CD4-positive, alpha-beta T cell treated with Interferon gamma for 1 hour (primary cell): ENCODE data around the gene LRRC56.

ENCODE experiments used
- DNase-seq: peaks from one replicate; pipeline ENCODE4 v3.0.0-alpha.2; 2020

LRRC56 gene, protein sequence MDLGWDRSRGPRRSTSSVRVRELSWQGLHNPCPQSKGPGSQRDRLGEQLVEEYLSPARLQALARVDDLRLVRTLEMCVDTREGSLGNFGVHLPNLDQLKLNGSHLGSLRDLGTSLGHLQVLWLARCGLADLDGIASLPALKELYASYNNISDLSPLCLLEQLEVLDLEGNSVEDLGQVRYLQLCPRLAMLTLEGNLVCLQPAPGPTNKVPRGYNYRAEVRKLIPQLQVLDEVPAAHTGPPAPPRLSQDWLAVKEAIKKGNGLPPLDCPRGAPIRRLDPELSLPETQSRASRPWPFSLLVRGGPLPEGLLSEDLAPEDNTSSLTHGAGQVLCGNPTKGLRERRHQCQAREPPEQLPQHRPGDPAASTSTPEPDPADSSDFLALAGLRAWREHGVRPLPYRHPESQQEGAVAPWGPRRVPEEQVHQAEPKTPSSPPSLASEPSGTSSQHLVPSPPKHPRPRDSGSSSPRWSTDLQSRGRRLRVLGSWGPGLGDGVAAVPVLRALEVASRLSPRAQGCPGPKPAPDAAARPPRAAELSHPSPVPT

DNA sequence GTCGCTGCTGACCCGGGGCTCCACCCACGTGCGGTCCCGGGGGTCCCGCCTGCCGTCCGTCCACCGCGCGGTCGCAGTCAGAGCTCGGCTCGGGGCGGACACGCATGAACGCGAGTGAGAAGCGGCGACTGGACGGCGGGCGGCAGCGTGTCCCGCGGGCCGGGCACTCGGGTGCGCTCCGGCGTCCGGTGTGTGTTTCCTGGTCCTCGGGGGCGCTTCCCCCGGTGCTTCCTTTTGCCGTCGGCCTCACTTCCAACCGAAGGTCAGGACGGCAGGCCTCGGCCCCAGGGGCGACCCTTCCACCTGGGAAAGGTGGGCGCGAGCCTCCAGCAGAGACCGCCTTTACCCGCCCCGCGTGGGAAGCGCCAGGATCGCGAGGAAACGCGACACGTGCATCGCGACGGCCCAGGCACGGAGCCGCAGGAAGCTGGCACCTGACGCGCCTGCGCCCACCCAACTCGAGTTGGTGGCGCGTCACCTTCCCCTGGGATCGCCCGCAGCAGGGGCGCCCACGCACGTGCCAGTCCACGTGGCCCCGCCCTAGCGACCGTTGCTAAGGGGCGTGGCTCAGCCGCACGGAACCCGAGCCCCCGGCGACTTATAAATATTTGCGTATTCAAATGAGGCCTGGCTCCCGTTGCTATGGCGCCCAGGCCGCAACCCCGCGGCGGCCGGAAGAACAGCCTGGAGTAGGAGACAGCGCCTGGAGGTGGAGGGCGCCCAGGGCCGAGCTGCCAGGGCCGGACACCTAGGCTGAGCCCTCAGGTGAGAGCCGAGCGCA lies at the start of gene LRRC56:
LRRC56 (plus strand) TSS at position 687 of the 781 bp plus-strand sequence. CDS start 3,158 bp downstream, outside the sequence.
- peak; percentile 96 for DNase-seq

DNA sequence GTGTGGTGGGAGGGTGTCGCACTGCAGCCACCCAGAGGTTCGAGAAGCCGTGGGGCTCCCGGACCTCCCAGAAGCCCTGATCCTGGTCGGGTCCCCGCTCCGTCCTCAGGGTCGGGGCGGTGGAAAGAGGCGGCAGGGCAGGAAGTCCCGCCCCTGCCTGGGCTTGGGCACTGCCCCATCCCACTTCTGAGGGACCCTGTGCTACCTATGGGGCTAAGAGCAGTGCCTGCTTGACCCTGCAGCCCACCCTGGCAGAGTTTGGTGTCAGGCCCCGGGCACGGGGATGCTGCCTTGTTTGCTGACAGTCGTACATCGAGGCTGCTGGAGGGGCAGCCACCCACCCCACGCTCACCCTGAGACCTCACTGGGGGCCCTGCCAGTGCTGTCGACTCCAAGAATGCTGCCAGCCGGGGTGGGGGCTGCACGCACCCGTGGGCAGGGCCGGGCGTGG lies 49.7 kb upstream of the LRRC56 start:
- no peak for DNase-seq

DNA sequence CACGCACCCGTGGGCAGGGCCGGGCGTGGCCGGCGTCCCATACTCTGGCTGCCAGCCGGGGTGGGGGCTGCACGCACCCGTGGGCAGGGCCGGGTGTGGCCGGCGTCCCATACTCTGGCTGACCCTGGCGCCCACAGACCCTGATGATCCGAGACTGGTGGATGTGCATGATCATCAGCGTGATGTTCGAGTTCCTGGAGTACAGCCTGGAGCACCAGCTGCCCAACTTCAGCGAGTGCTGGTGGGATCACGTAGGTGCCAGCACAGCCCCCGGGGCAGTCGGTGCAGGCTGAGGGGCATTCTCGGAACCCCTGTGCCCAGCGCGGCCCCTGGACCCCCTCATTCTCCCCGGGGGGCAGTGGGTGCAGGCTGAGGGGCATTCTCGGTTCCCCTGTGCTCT lies 49.3 kb upstream of the LRRC56 start:
- DNase-seq = no peak

DNA sequence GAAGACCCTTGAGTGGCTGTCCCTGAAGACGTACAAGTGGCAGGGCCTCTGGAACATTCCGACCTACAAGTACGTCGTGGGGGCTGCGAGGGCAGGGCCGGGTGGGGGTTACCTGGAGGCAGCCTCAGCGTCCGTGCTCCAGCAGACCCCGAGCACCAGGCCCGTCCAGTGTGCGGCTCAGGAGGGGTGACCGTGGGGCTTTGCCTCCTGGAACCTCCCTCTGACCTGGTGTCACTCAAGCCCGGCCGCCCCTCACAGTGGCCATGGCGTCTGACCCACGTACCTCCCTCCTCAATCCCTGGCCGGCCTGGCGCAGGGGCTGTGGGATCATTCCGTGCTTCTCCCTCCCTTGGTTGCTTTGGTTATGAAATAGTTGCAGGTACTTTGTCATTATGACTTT lies 48.7 kb upstream of the LRRC56 start:
- DNase-seq = no peak

DNA sequence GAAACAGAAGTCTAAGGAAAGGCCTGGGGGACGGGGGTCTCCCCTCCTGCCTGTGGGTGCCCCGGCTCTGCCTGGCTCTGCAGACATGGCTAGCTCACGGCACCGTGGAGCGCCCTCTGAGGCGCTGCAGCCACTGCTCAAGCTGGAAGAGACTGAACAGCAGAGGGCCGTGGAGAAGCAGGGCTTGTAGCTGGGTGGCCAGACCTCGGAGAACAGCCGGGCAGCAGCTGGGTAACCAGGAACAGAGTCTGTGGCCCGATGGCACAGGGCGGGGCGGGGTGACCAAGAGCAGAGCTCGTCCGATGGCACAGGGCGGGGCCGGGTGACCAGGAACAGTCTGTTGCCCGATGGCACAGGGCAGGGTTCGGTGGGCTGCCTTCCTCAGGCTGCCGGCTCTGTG lies 48.3 kb upstream of the LRRC56 start:
- DNase-seq = no peak

DNA sequence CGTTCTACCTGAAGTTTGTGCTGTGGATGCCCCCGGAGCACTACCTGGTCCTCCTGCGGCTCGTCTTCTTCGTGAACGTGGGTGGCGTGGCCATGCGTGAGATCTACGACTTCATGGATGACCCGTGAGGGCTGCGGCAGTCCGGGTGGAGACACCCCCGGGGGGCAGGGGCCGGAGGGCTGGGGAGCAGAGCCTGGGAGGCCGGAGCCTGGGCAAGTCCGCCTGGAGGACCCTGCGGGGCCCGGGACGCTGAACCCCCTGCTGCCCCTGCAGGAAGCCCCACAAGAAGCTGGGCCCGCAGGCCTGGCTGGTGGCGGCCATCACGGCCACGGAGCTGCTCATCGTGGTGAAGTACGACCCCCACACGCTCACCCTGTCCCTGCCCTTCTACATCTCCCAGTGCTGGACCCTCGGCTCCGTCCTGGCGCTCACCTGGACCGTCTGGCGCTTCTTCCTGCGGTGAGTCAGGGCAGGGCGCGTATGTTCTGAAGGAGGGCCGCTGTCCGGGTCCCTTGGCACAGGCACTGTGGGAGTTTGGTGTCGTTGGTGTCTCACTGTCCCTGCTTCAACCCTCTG lies 47.6 kb upstream of the LRRC56 start:
- DNase-seq = no peak

DNA sequence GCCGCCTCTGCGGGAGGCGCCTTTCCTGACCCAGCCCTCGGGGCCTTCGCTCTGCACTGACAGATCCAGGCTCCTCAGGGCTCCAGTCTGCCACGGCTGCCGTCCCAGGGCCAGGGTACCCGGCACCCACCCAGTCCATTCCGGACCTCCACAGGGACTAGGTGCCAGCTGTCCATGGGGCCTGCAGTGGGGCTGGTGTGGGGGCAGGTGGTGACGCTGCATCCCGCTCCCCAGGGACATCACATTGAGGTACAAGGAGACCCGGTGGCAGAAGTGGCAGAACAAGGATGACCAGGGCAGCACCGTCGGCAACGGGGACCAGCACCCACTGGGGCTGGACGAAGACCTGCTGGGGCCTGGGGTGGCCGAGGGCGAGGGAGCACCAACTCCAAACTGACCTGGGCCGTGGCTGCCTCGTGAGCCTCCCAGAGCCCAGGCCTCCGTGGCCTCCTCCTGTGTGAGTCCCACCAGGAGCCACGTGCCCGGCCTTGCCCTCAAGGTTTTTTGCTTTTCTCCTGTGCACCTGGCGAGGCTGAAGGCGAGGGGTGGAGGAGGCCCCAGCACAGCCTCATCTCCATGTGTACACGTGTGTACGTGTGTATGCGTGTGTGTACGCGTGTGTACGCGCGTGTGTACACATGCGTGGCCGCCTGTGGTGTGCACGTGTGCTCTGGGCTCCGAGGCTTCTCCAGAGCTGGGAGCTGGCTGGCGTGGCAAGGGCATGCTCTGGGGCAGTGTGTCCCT lies 47.0 kb upstream of the LRRC56 start:
- DNase-seq = no peak

DNA sequence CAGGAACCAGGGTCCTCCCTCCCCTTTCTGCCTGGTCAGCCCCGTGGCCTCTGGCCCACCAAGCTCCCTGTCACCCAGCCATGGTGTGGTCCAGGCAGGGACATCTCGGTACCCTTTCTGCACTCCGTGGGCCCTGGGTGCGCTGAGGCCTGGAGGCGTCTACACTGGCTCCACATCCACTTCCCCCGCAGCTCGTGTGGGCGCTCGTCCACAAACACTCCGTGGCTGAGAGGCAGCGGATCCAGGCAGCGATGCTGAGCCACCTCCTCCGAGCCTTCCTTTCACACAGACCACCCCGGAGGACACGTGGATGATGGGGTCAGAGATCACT lies 46.4 kb upstream of the LRRC56 start:
- DNase-seq = no peak

DNA sequence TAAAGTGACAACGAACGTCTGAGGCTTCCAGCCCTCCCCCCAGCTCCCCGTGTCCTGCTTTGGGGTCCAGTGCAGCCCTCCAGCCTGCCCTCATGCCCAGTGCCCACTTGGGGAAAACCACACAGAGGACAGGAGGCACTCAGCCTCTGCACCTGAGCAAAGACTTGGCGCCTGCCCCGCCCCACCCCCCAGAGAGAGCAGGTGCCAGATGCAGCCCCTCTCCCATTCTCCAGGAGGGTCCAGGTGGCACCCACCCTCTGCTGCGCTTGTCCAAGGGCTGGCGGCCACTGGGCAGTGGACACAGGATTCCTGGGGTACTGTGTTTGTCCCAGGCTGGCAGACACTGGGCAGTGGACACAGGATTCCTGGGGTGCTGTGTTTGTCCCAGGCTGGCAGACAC lies 46.0 kb upstream of the LRRC56 start:
- no peak for DNase-seq

DNA sequence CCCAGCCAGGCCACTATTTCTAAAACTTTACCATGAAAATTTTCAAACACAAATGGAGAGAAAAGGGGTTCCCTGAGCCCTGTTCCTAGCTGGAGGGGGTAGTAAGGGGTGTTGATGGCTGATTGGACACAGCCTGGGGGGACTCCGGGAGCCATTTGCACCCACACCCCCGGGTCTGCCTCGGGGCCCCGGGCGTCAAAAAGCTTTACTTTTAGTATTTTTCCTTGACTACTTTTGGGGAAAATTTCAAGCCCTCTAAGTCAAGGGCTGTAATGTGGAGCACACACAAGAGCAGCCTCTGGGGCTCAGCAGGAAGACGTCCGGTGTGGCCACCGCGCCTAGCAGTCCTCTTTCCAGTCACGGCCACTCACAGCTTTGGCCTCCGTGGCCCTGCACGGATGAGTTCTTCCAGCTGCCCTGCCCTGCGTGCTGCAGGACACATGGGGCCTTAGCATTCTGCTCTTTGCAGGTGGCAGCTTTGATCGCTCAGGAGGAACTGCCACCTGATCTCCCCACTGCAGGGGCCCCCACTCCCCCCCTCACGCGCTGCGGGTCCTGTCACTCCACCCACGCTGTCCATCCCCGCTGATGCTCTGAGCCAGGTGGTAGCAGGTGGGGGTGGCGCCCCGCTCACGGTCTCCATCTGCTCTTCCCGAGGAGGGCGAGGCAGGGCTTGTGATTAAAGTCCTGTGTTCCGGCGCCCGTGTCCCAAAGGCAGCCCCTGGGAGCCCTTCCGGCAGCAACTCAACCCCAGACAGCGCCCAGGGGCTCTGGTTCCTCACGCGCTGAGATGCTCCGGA lies 44.7 kb upstream of the LRRC56 start:
- DNase-seq = no peak

DNA sequence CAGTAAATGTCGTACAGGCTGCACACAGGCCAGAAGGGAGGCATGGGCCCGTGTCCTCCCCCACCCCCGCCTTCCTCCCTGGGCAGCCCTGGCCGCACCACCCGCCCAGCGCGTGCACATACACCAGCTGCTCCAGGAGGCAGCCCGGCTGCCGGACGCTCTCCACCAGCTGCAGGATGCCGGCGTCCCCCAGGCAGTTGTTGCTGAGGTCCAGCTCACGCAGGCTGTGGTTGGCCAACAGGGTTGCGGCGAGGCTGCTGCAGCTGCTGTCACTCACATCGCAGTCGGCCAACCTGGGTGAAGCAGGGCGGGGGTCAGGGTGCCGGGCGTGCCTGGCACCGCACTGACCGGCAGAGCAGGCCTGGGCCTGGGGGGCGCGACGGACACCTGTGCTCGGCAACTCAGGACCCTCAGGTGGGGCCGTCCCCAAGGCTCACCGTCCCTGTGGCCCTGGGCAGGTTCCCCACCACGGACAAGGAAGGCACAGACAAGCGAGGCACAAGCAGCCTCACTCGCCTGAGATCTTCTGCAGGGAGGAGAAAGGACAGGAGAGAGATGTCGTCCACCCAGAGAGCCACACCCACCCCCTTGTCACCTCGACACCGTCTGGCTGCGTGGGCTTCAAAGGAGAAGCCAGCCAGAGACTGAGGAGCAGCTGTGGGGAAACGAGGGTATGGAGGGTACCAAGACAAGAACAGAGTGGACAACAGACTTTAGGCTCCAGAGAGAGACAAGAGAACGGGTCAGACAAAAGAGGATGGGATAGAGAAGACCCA lies 42.4 kb upstream of the LRRC56 start:
- no peak for DNase-seq

DNA sequence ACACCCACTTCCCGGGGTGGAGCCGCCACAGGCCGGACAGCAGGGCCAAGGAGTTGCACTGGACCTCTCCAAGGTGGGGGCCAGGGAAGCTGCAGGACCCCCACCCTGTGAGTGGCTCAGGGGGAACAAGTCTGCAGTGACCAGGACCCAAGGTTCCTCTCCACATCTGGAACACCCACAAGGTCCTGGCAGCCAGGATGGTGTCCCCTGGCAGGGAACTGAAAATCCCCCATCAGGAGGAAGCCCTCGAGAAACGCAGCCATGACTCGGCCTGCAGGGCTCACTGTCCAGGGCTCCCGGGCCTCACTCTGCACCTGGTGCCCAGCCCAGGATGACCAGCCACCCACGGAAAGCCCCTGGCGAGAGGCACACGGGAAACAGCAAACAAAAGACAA lies 41.8 kb upstream of the LRRC56 start:
- DNase-seq = no peak

DNA sequence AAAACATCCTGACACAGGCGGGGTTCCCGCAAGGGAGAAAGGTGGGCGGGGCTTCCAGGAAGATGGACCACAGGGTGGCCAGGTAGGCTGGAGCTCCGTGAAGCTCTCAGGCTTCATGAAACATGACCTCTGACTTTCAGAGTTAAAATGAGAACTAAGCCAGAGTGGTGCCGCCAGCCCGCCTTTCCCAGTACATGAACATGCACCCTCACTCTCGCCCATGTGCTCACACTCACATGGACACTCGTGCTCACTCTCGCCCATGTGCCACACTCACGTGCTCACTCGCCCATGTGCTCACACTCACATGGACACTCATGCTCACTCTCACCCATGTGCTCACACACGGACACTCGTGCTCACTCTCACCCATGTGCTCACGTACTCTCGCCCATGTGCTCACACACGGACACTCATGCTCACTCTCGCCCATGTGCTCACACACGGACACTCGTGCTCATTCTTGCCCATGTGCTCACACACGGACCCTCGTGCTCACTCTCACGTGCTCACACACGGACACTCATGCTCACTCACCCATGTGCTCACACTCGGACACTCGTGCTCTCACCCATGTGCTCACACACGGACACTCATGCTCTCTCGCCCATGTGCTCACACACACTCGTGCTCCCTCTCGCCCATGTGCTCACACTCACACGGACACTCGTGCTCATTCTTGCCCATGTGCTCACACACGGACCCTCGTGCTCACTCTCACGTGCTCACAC lies 40.3 kb upstream of the LRRC56 start:
- no peak for DNase-seq

DNA sequence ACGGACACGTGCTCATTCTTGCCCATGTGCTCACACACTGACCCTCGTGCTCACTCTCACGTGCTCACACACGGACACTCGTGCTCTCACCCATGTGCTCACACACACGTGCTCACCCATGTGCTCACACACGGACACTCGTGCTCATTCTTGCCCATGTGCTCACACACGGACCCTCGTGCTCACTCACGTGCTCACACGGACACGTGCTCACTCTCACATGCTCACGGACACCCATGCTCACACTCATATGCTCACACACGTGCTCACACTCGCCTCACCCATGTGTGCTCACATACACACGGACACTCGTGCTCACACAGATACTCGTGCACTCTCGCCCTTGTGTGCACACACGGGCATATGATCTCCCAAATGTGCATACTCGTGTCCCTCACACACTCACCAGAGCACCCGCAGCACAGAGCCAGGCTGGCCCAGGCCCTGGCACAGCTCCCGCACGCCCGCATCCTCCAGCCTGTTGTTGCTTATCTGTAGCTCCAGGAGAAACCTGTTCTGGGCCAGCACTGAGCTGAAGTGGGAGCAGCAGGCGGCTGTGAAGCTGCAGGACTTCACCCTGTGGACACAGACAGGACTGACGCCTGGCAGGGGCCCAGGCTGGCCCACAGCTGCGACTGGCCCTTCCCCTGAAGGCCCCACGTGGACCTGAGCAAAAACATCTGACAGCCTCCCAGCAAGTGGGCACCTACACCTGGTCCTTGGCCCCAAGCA lies 39.6 kb upstream of the LRRC56 start:
- DNase-seq = no peak

DNA sequence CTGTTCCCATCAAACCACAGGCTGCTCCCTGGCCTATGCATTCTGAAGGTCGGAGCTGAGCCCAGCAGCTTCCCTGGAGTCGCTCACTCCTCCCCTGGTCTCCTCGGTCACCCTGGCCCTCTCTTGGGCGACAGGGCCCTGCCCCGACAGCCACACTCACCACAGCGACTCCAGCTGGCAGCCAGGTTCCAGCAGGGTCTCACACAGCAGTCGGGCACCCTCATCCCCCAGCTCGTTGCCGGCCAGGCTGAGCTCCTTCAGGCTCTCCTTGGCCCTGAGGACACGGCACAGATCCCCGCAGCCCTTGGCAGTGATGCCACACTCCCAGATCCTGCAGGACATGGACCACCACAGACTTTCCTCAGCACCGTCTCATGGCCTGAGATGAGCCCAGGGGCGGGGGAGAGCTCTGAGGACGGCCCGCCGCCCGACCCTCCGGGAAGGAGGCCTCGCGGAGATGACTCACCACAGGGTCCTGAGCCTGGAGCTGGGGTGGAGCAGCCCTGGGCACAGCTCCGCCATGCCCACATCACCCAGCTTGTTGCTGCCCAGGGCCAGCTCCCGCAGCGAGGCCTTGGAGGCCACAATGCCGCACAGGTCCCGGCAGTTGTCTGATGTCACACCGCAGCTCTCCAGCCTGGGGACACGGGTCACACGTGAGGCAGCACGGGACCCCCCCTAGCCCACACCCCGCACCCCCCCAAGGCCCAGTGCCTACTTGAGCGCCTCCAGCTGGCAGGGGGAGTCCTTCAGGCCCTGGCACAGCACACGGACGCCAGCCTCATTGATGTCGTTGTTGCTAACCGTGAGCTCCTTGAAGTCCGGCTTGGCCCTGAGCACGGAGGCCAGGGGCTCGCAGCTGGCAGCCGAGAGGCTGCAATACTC lies 38.8 kb upstream of the LRRC56 start:
- no peak for DNase-seq

DNA sequence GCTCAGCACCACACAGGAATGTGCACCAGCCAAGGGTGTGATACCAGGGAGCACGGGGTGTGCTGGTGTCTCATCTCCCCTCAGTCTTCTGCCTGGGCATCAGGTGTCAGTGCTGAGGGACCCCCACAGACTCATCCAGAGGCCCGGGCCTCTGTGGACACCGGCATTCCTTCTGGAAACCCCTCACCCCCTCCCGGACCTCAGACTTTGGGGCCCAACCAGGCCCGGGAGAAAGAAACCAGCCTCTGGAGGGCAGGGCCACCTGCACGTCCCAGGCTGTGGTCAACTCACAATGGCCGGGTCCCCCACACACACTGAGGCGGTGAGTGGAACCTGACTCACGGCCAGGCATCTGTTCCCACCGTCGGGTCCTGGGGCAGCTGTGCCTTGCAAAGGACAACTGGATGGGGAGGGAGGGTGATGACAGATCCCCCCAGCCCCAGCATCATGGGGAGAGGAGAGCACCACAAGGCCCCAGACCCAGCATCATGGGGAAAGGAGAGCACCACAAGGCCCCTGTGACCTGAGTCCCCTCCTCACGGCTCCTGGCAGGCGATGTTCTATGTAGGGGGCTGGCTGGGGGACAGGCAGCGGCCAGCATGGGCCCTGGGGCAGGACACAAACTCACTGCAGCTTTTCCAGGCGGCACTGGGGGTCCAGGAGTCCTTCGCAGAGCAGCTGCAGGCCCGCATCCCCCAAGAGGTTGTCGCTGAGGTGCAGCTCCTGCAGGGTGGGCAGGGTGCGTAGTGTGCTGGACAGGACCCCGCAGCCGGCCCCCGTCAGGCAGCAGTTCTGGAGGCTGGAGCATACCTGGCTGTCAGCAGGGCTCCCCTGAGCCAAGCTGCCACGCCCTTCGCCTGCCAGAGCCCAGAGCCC lies 37.9 kb upstream of the LRRC56 start:
- DNase-seq = no peak

DNA sequence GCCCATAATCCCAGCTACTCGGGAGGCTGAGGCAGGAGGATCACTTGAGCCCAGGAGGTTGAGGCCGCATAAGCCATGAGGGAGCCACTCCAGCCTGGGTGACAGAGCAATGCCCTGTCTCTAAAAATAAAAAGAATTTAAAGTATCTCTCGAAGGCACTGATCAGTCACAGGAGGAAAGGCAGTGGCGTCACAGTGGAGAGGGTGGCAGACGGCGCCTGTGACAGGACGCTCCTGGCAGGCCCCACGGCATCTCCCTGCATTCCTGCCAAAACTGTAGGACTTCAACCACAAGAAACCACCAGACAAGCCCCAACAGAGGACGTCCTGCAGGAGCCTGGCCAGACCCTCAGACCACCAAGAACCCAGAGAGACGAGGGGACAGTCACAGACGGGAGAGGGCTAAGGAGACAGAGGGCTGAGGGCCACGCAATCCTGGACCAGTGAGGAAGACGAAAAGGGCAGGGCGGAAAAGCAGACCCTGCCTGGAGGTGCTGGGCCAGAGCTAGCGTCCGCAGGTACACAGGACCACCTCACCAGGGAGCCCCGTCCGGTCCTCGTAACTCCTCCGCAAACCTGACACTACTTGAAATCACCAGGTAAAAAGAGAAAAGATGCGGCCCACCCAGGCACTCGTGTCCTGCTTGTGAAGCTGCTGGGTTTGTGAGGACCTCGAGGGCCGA lies 36.2 kb upstream of the LRRC56 start:
- no peak for DNase-seq
